ENCODE measurements around the gene SERPINB6. TPM values are rescaled to one million over a fixed set of nuclear protein-coding genes. Genes with fewer than 3 reads are reported as not detected.

The SERPINB6 gene
- total and polyA plus RNA-seq, 4 donors: 24.0 to 32.4 (median 31.8) TPM

- Histone ChIP-seq H3K9me3 (ENCODE audit: control insufficient read depth in 4 of 4, low read length in 3 of 4) (no peaks in the 10 kb centered on the region), H3K27ac (ENCODE audit: low read depth in 1 of 2, low read length in 2 of 2) (no peak overlapping the region), H3K36me3 (ENCODE audit: control insufficient read depth in 4 of 4, insufficient read depth in 3 of 4, low read depth in 1 of 4, low read length in 3 of 4) (peaks cover 3 to 12% (median 7%) of the 10 kb centered on the region in 4 donors), H3K4me1 (ENCODE audit: control insufficient read depth in 4 of 4, insufficient read depth in 4 of 4, low read length in 3 of 4) (peaks cover 0 to 8% (median 0%) of the 10 kb centered on the region in 4 donors), H3K4me3 (ENCODE audit: low read depth in 1 of 3, low read length in 3 of 3) (no peak overlapping the region), H3K9ac (ENCODE audit: low read depth in 1 of 2, low read length in 2 of 2) (no peak overlapping the region), H3K27me3 (ENCODE audit: control insufficient read depth in 4 of 4, insufficient read depth in 4 of 4, low read length in 3 of 4) (no peaks in the 10 kb centered on the region)
- 85% methylated on average over 12 of the region's 12 CpGs for WGBS
- no peak for TF ChIP-seq RXRA (IDR thresholded peaks at IDR 0.05)
- no peak for TF ChIP-seq ZBTB33 (IDR thresholded peaks at IDR 0.05)
- no peak for TF ChIP-seq RAD21 (IDR thresholded peaks at IDR 0.05)
- no peak for TF ChIP-seq FOXA2 (IDR thresholded peaks at IDR 0.05)
- TF ChIP-seq EGR1 (IDR thresholded peaks at IDR 0.05; ENCODE audit: low read depth in 2 of 2): no peak
- TF ChIP-seq REST (IDR thresholded peaks at IDR 0.05): no peak
- TF ChIP-seq TAF1 (conservative IDR thresholded peaks at IDR 0.05): no peak
- TF ChIP-seq ATF3 (IDR thresholded peaks at IDR 0.05): no peak
- TF ChIP-seq GABPA (IDR thresholded peaks at IDR 0.05 in 1 of 2, conservative IDR thresholded peaks at IDR 0.05 in 1 of 2): no peak
- TF ChIP-seq YY1 (IDR thresholded peaks at IDR 0.05): no peak
- TF ChIP-seq JUND (IDR thresholded peaks at IDR 0.05): no peak
- TF ChIP-seq MAX (IDR thresholded peaks at IDR 0.05): no peak
- no peak for TF ChIP-seq HNF4A (conservative IDR thresholded peaks at IDR 0.05)
- TF ChIP-seq CTCF (IDR thresholded peaks at IDR 0.05; ENCODE audit: low read depth, low read length, missing input control): no peak
- no peak for TF ChIP-seq HNF4G (IDR thresholded peaks at IDR 0.05)
- no peak for TF ChIP-seq FOXA1 (IDR thresholded peaks at IDR 0.05)
- no peak for TF ChIP-seq NR2F2 (IDR thresholded peaks at IDR 0.05)
- no peak for TF ChIP-seq SP1 (IDR thresholded peaks at IDR 0.05)
- no peak for DNase-seq (ENCODE audit: low spot score)
Observed at GRCh38 chr6:2950713-2951112, 20.7 kb downstream of the SERPINB6 start.
